ENCODE measurements around the gene MAD1L1.

The MAD1L1 gene

GRCh38 chr7:1902231-1902855, 330.4 kb downstream of the MAD1L1 start:
- no peak for DNase-seq

GRCh38 chr7:1901431-1902210, 331.1 kb downstream of the MAD1L1 start:
- DNase-seq, result no peak

GRCh38 chr7:1900847-1901246, 331.9 kb downstream of the MAD1L1 start:
- no peak for DNase-seq

- no peak for DNase-seq
Measured at GRCh38 chr7:1899951-1900762, 332.6 kb downstream of the MAD1L1 start.

GRCh38 chr7:1899196-1899595, 333.5 kb downstream of the MAD1L1 start:
- DNase-seq, result peak in 39 of 58 donors; percentile 12 to 72 (median 46)

GRCh38 chr7:1898628-1899185, 334.0 kb downstream of the MAD1L1 start:
- no peak for DNase-seq

GRCh38 chr7:1897861-1898627, 334.7 kb downstream of the MAD1L1 start:
- no peak for DNase-seq

- no peak for DNase-seq
Measured at GRCh38 chr7:1897076-1897860, 335.5 kb downstream of the MAD1L1 start.

GRCh38 chr7:1895664-1896515, 336.9 kb downstream of the MAD1L1 start:
- peak in 4 of 58 donors; percentile 12 to 16 (median 14) for DNase-seq

- no peak for DNase-seq
Measured at GRCh38 chr7:1894906-1895663, 337.7 kb downstream of the MAD1L1 start.

- no peak for DNase-seq
Measured at GRCh38 chr7:1894313-1894900, 338.3 kb downstream of the MAD1L1 start.

GRCh38 chr7:1893451-1893850, 339.3 kb downstream of the MAD1L1 start:
- no peak for DNase-seq

- DNase-seq, result no peak
Measured at GRCh38 chr7:1893036-1893435, 339.7 kb downstream of the MAD1L1 start.

GRCh38 chr7:1892011-1892965, 340.5 kb downstream of the MAD1L1 start:
- DNase-seq, result no peak

GRCh38 chr7:1890289-1891235, 342.2 kb downstream of the MAD1L1 start:
- DNase-seq, result no peak

Measured in anterior cingulate cortex (tissue), 58 donors.